Astrocyte (in vitro differentiated cells and primary cell): ENCODE results near the gene MTX1. TPM values are rescaled to one million over a fixed set of nuclear protein-coding genes. Genes with fewer than 3 reads are reported as not detected.

Experiments used
- DNase-seq: peaks from one replicate; pipeline ENCODE4 v3.0.0-alpha.2; 2010; ENCODE audit warnings: low read depth
- FAIRE-seq: peaks from 2 replicates; lab custom pipeline; 2011; peaks lifted over from hg19 to GRCh38; lab: Jason Lieb, UNC
- H2AFZ ChIP-seq: 2 replicates; pipeline ENCODE4 v1.6.0; 2012; ENCODE audit warnings: low read depth, low read length, inconsistent platforms
- H3K27ac ChIP-seq: 2 replicates; pipeline ENCODE4 v1.5.1; 2011; ENCODE audit warnings: low read depth, low read length, inconsistent platforms
- H3K27me3 ChIP-seq: 2 replicates; pipeline ENCODE4 v1.6.0; 2011; ENCODE audit warnings: low read length, inconsistent platforms; ENCODE audit not compliant: insufficient read depth
- H3K36me3 ChIP-seq: 2 replicates; pipeline ENCODE4 v1.5.1; 2011; ENCODE audit warnings: low read length, inconsistent platforms; ENCODE audit not compliant: insufficient read depth
- H3K4me1 ChIP-seq: 2 replicates; pipeline ENCODE4 v1.5.1; 2011; ENCODE audit warnings: low read length, inconsistent platforms; ENCODE audit not compliant: insufficient read depth
- H3K4me2 ChIP-seq: 2 replicates; pipeline ENCODE4 v1.6.0; 2012; ENCODE audit warnings: low read length, inconsistent platforms
- H3K4me3 ChIP-seq: 2 replicates; pipeline ENCODE4 v1.5.1; 2011; ENCODE audit warnings: low read depth, mild to moderate bottlenecking, low read length, inconsistent platforms; ENCODE audit not compliant: insufficient read depth
- H3K79me2 ChIP-seq: 2 replicates; pipeline ENCODE4 v1.6.0; 2012; ENCODE audit warnings: mild to moderate bottlenecking, low read length, inconsistent platforms; ENCODE audit not compliant: insufficient read depth
- H3K9ac ChIP-seq: 2 replicates; pipeline ENCODE4 v1.6.0; 2012; ENCODE audit warnings: mild to moderate bottlenecking, low read length, inconsistent platforms
- H3K9me3 ChIP-seq: 2 replicates; pipeline ENCODE4 v1.5.1; 2012; ENCODE audit warnings: low read depth, mild to moderate bottlenecking, low read length, inconsistent platforms; ENCODE audit not compliant: insufficient read depth
- H4K20me1 ChIP-seq: 2 replicates; pipeline ENCODE4 v1.6.0; 2012; ENCODE audit warnings: low read length, inconsistent platforms; ENCODE audit not compliant: insufficient read depth
- H3K27ac Mint-ChIP-seq: one replicate; pipeline ENCODE4 v1.8.0; 2021; ENCODE audit warnings: mild to moderate bottlenecking, mixed read lengths; ENCODE audit not compliant: unreplicated experiment
- H3K27me3 Mint-ChIP-seq: one replicate; pipeline ENCODE4 v1.8.0; 2021; ENCODE audit warnings: low read depth, mixed read lengths; ENCODE audit not compliant: unreplicated experiment
- H3K36me3 Mint-ChIP-seq: one replicate; pipeline ENCODE4 v1.8.0; 2021; ENCODE audit warnings: low read depth, mixed read lengths; ENCODE audit not compliant: unreplicated experiment
- H3K4me1 Mint-ChIP-seq: one replicate; pipeline ENCODE4 v1.8.0; 2021; ENCODE audit warnings: low read depth, mixed read lengths; ENCODE audit not compliant: unreplicated experiment
- H3K4me3 Mint-ChIP-seq: one replicate; pipeline ENCODE4 v1.8.0; 2021; ENCODE audit warnings: mild to moderate bottlenecking, moderate library complexity, mixed read lengths; ENCODE audit not compliant: unreplicated experiment
- H3K9me3 Mint-ChIP-seq: one replicate; pipeline ENCODE4 v1.8.0; 2021; ENCODE audit warnings: mild to moderate bottlenecking, mixed read lengths; ENCODE audit not compliant: unreplicated experiment
- EZH2 ChIP-seq: IDR thresholded peaks from 2 replicates; pipeline ENCODE4 v1.6.1; 2012; ENCODE audit warnings: mild to moderate bottlenecking, low read length, inconsistent platforms; ENCODE audit not compliant: insufficient read depth
- total RNA-seq: library from RNA; stranded (reverse); gene quantifications from 2 replicates; pipeline ENCODE4 v1.2.1, GENCODE V29; 2021
- TF ChIP-seq, protein P1 (sequence below): IDR thresholded peaks from 2 replicates; pipeline ENCODE4 v1.5.1; 2011; ENCODE audit warnings: low read depth, mild to moderate bottlenecking, inconsistent platforms, low read length, moderate library complexity; ENCODE audit not compliant: insufficient read depth

MTX1 gene
- total RNA-seq, 1 donor from 2014 or later: 41.8 TPM

DNA sequence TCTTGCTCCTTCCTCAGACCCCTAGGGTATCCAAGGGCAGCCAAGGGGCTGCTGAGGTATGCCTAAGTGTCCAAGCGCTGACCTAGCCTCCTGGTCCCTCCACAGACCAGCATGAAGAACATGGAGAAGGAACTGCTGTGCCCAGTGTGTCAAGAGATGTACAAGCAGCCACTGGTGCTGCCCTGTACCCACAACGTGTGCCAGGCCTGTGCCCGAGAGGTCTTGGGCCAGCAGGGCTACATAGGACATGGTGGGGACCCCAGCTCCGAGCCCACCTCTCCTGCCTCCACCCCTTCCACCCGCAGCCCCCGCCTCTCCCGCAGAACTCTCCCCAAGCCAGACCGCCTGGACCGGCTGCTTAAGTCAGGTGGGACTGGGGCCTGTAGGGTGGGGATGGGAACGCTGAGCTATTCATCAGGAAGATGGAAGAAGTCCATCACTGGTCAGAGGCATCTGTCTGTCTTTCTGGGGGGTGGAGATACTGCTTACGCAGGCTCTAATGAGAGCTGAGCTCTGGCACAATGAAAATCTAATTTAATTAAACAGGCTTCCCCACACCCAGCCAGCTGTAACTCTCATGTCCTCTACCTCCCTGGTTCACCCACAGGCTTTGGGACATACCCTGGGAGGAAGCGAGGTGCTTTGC lies 33.1 kb upstream of the MTX1 start:
- peaks cover 4% of the 10 kb centered on the region for H3K36me3 ChIP-seq
- no peaks in the 10 kb centered on the region for H3K27me3 Mint-ChIP-seq
- peaks cover 34% of the 10 kb centered on the region for H3K79me2 ChIP-seq
- H3K4me1 ChIP-seq: peaks cover 22% of the 10 kb centered on the region
- H3K4me3 ChIP-seq: peak overlapping the region; percentile 84
- no peak overlapping the region for H2AFZ ChIP-seq
- peaks cover 6% of the 10 kb centered on the region for H3K36me3 Mint-ChIP-seq
- H3K9me3 Mint-ChIP-seq: no peaks in the 10 kb centered on the region
- peaks cover 16% of the 10 kb centered on the region for H4K20me1 ChIP-seq
- peak overlapping the region; percentile 92 for H3K4me2 ChIP-seq
- H3K27me3 ChIP-seq: no peaks in the 10 kb centered on the region
- no peak overlapping the region for H3K27ac ChIP-seq
- no peak for DNase-seq
- peak overlapping the region; percentile 96 for H3K9ac ChIP-seq
- no peak for FAIRE-seq
- TF ChIP-seq, protein P1, sequence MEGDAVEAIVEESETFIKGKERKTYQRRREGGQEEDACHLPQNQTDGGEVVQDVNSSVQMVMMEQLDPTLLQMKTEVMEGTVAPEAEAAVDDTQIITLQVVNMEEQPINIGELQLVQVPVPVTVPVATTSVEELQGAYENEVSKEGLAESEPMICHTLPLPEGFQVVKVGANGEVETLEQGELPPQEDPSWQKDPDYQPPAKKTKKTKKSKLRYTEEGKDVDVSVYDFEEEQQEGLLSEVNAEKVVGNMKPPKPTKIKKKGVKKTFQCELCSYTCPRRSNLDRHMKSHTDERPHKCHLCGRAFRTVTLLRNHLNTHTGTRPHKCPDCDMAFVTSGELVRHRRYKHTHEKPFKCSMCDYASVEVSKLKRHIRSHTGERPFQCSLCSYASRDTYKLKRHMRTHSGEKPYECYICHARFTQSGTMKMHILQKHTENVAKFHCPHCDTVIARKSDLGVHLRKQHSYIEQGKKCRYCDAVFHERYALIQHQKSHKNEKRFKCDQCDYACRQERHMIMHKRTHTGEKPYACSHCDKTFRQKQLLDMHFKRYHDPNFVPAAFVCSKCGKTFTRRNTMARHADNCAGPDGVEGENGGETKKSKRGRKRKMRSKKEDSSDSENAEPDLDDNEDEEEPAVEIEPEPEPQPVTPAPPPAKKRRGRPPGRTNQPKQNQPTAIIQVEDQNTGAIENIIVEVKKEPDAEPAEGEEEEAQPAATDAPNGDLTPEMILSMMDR: no peak
- no peak for TF ChIP-seq EZH2
- peaks cover 22% of the 10 kb centered on the region for H3K4me1 Mint-ChIP-seq
- no peak overlapping the region for H3K27ac Mint-ChIP-seq
- H3K4me3 Mint-ChIP-seq: peak overlapping the region; percentile 97
- no peaks in the 10 kb centered on the region for H3K9me3 ChIP-seq

DNA sequence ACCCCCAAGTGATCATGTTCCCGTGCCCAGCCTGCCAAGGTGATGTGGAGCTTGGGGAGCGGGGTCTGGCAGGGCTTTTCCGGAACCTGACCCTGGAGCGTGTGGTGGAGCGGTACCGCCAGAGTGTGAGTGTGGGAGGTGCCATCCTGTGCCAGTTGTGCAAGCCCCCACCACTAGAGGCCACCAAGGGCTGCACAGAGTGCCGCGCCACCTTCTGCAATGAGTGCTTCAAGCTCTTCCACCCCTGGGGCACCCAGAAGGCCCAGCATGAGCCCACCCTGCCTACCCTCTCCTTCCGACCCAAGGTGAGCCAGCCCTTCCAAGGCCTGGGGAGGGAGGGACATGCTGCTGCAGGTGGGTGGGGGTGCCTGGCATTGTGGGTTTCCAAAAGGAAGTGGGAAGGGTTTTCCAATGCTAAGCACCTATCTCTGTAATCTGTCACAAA lies 32.5 kb upstream of the MTX1 start:
- H3K4me1 Mint-ChIP-seq: peaks cover 22% of the 10 kb centered on the region
- Histone ChIP-seq H3K27ac (no peak overlapping the region), H3K4me1 (peaks cover 22% of the 10 kb centered on the region), H3K27me3 (no peaks in the 10 kb centered on the region), H3K36me3 (peaks cover 2% of the 10 kb centered on the region), H4K20me1 (peaks cover 16% of the 10 kb centered on the region), H3K9ac (no peak overlapping the region), H2AFZ (no peak overlapping the region), H3K4me3 (no peak overlapping the region), H3K79me2 (peaks cover 33% of the 10 kb centered on the region), H3K9me3 (no peaks in the 10 kb centered on the region), H3K4me2 (no peak overlapping the region)
- H3K27me3 Mint-ChIP-seq: no peaks in the 10 kb centered on the region
- no peak overlapping the region for H3K27ac Mint-ChIP-seq
- DNase-seq: no peak
- no peak for TF ChIP-seq EZH2
- TF ChIP-seq, protein P1: no peak
- H3K36me3 Mint-ChIP-seq: peaks cover 6% of the 10 kb centered on the region
- no peak for FAIRE-seq
- H3K4me3 Mint-ChIP-seq: no peak overlapping the region
- no peaks in the 10 kb centered on the region for H3K9me3 Mint-ChIP-seq

DNA sequence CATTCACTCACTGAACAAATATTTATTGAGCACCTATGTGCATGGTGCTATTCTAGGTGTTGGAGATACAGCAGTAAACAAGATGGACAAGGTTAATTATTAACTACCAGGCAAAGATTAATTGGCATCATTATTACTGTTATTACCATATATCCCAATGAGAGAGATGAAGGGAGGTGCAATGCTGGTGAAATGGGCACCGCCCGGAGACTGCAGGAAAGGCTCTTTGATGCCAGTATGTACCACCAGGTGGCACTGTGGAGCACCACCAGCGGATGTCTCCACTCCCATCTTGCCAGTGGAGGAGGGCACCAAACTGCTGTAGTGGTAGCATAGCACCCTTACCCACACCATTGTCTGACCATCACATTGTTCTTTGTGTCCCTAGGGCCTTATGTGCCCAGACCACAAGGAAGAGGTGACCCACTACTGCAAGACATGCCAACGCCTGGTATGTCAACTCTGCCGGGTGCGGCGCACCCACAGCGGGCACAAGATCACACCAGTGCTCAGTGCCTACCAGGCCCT lies 31.9 kb upstream of the MTX1 start:
- TF ChIP-seq, protein P1: peak; percentile 97
- no peak for TF ChIP-seq EZH2
- H3K27ac Mint-ChIP-seq: no peak overlapping the region
- no peaks in the 10 kb centered on the region for H3K27me3 Mint-ChIP-seq
- Histone ChIP-seq H3K27ac (no peak overlapping the region), H3K79me2 (peaks cover 27% of the 10 kb centered on the region), H3K4me1 (peaks cover 22% of the 10 kb centered on the region), H3K4me2 (no peak overlapping the region), H3K36me3 (peaks cover 2% of the 10 kb centered on the region), H3K27me3 (no peaks in the 10 kb centered on the region), H4K20me1 (peaks cover 16% of the 10 kb centered on the region), H3K4me3 (no peak overlapping the region), H3K9ac (no peak overlapping the region), H3K9me3 (no peaks in the 10 kb centered on the region), H2AFZ (no peak overlapping the region)
- DNase-seq (no peak), FAIRE-seq (peak; percentile 69)
- peaks cover 6% of the 10 kb centered on the region for H3K36me3 Mint-ChIP-seq
- no peaks in the 10 kb centered on the region for H3K9me3 Mint-ChIP-seq
- H3K4me3 Mint-ChIP-seq: peak overlapping the region; percentile 32
- peaks cover 22% of the 10 kb centered on the region for H3K4me1 Mint-ChIP-seq
